GM12891 (cell line): ENCODE measurements around the gene WWP2.

Experiments
- PAX5 ChIP-seq: IDR thresholded peaks from 2 replicates; pipeline ENCODE4 v1.6.1; 2011; ENCODE audit warnings: low read length, moderate library complexity, mild to moderate bottlenecking; ENCODE audit not compliant: insufficient read depth, severe bottlenecking
- POLR2A ChIP-seq: IDR thresholded peaks from 2 replicates; pipeline ENCODE4 v1.6.1; 2011; ENCODE audit warnings: low read depth, low read length, control low read depth
- POLR2AphosphoS5 ChIP-seq: IDR thresholded peaks from 2 replicates; pipeline ENCODE4 v1.6.1; 2011; ENCODE audit warnings: low read depth, low read length, control low read depth
- POU2F2 ChIP-seq: IDR thresholded peaks from 2 replicates; pipeline ENCODE4 v1.6.1; 2011; ENCODE audit warnings: low read depth, mild to moderate bottlenecking, control low read depth, low read length, moderate library complexity
- SPI1 ChIP-seq: IDR thresholded peaks from 2 replicates; pipeline ENCODE4 v1.6.1; 2011; ENCODE audit warnings: low read depth, low read length, control low read depth
- TAF1 ChIP-seq: IDR thresholded peaks from 2 replicates; pipeline ENCODE4 v1.6.1; 2011; ENCODE audit warnings: low read depth, low read length, control low read depth

GRCh38 chr16:69928856-69929400 lies 166.8 kb downstream of the WWP2 start:
- TF ChIP-seq POLR2A (no peak), POLR2AphosphoS5 (no peak), TAF1 (no peak), SPI1 (no peak), POU2F2 (no peak), PAX5 (no peak)
